GM12873 (cell line): ENCODE data around the gene SNAI1.

Experiments
- CTCF ChIP-seq: IDR thresholded peaks from 2 replicates; pipeline ENCODE4 v1.5.1; 2012; ENCODE audit warnings: low read depth, mild to moderate bottlenecking, moderate library complexity, low read length, control low read depth; ENCODE audit not compliant: insufficient read depth; ENCODE audit errors: missing control alignments

SNAI1 gene

GRCh38 chr20:50014570-50015562 lies 32.1 kb downstream of the SNAI1 start:
- no peak for TF ChIP-seq CTCF

GRCh38 chr20:50015636-50015992 lies 32.8 kb downstream of the SNAI1 start:
- no peak for TF ChIP-seq CTCF

- no peak for TF ChIP-seq CTCF
Observed at GRCh38 chr20:50015993-50016770, 33.4 kb downstream of the SNAI1 start.

GRCh38 chr20:50017160-50017559 lies 34.4 kb downstream of the SNAI1 start:
- no peak for TF ChIP-seq CTCF

- no peak for TF ChIP-seq CTCF
Observed at GRCh38 chr20:50017576-50018248, 34.9 kb downstream of the SNAI1 start.

GRCh38 chr20:50019466-50020256 lies 36.9 kb downstream of the SNAI1 start:
- TF ChIP-seq CTCF, result no peak
